GM12874 (cell line): ENCODE data around the gene ATOSB.

ENCODE experiments used
- TF ChIP-seq, protein P1 (sequence below): IDR thresholded peaks from 2 replicates; pipeline ENCODE4 v1.5.1; 2011; ENCODE audit warnings: low read depth, mild to moderate bottlenecking, control low read depth, low read length, moderate library complexity; ENCODE audit not compliant: insufficient read depth

The ATOSB gene

DNA sequence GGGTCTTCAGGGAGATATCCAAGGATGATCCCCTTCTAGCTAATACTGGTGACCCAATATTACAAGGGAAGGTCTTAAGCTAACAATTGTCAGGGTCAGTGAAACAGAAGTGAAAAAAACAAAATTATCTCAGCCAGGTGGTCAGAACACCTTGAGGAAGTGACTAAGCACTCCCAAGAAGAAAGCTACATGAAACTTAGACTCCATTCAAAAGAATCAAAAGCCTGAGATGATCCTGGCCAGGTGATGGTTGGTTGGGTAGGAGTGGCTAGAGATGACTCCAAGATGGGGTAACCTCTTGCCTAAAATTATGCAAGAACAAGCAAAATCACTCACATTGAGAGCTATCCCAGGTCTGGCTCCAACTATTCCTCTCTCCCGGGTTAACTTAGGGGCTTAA is 48.6 kb downstream of the ATOSB start:
- TF ChIP-seq, protein P1, sequence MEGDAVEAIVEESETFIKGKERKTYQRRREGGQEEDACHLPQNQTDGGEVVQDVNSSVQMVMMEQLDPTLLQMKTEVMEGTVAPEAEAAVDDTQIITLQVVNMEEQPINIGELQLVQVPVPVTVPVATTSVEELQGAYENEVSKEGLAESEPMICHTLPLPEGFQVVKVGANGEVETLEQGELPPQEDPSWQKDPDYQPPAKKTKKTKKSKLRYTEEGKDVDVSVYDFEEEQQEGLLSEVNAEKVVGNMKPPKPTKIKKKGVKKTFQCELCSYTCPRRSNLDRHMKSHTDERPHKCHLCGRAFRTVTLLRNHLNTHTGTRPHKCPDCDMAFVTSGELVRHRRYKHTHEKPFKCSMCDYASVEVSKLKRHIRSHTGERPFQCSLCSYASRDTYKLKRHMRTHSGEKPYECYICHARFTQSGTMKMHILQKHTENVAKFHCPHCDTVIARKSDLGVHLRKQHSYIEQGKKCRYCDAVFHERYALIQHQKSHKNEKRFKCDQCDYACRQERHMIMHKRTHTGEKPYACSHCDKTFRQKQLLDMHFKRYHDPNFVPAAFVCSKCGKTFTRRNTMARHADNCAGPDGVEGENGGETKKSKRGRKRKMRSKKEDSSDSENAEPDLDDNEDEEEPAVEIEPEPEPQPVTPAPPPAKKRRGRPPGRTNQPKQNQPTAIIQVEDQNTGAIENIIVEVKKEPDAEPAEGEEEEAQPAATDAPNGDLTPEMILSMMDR = no peak

DNA sequence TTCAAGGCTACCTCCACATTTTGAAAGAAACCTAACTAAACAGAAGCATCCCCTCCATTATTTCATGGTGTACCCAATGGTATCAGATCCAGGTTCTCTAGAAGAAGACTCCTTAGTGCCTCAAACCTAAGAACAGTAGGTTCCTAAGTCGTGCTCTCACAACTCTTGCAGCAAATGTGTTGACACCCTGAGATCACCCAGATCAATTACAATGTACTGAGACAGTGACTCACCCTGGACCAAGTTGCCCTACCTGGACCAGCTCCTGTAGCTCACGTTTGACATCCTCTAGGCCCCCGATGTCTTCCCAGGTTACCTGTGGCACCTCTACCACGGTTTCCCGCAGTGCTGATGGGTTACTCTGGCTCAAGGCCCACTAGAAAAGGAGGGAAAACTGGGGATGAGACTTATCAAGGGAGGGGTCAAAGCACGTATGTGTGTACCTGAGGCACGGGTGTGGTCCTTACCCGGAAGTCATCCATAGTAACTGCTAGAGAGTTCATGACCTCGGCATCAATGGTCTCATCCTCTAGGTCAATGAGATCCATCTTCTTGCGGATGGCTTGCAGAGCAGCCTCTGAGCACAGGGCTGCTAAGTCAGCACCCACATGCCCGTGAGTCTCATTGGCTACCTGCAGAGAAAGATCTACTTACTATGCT is 55.0 kb downstream of the ATOSB start:
- TF ChIP-seq, protein P1 = no peak

DNA sequence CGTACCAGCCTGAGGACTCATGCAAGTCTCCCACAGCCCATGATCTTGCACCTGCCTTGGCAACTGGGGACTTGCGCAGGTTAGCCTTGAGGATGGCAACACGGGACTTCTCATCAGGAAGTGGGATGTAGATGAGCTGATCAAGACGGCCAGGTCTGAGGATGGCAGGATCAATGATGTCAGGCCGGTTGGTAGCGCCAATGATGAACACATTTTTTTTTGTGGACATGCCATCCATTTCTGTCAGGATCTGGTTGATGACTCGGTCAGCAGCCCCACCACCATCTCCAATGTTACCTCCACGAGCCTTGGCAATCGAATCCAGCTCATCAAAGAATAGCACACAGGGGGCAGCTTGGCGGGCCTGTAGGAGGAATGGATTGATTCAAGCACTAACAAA is 56.2 kb downstream of the ATOSB start:
- TF ChIP-seq, protein P1 = no peak

DNA sequence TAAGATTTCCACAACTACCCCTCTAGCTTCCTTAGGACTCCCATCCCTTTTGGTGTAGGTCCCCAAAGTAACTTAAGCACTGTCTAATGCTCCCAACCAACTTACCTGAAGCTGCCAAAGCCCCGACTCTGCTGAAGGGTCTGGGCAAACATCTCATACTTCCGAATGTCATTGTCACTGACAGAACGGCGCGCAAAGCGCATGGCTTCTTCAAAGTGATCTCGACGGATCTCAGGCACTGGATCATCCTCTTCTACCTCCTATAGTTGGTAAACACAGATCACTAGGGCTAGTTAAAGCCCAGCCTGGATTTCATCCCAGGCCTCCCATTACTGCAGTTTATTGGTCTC is 58.4 kb downstream of the ATOSB start:
- TF ChIP-seq, protein P1 = no peak

DNA sequence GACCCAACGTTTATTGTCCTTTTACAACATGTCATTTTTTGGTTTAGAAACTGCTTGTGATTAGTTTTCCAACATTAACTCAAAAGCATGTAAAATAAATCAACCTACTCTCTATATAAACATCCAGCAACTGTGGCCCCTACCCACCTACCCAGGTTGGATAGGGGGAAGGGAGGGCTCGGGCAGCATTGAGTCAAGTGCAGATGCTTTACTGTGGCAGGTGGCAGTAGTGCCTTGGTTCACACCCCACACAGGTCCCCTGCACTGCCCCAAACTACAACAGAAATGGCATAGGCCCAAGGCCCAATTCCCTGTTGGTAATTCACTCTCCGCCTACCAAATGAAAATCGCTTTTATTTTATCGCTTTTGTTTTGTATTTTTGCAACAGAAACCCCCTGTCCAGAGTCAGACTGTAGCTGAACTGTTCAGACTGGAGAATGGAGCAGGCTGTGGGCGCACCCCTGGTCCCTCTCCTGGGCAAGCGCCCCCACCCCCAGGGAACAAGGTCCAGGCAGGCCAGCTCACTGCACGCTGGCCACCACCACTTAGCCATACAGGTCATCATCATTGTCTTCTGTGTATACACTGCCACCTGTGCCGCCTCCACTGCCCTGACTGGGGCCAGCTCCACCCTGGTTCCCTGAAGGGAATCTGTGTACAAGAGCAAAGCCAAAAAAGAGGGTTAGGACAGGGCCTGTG is 58.9 kb downstream of the ATOSB start:
- TF ChIP-seq, protein P1 = no peak

DNA sequence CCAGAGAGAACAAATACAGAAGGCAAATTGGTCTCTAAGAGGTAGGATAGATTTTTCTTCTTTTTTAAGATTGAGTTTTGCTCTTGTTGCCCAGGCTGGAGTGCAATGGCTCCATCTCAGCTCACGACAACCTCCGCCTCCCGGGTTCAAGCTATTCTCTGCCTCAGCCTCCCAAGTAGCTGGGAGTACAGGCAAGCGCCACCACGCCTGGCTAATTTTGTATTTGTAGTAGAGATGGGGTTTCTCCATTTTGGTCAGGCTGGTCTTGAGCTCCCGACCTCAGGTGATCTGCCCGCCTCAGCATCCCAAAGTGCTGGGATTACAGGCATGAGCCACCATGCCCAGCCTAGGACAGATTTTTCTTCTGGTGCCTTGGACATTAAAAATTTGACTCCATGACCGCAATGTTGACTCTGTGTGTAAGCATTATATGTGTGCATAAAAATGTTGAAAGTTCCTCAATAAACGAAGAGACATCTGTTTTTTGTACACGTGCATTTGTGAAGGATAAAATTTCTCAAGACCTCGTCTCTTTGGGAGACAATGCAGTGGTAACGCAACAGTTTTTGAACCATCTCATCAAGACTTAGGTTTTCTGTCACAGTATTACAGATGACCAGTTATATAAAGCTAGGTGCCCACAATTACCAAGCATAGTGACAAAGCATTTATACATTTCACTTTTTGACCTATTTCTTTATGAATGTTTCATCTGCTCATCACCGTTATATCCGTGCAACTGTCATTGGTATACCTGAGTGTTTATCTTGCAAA is 60.6 kb downstream of the ATOSB start:
- TF ChIP-seq, protein P1 = no peak

DNA sequence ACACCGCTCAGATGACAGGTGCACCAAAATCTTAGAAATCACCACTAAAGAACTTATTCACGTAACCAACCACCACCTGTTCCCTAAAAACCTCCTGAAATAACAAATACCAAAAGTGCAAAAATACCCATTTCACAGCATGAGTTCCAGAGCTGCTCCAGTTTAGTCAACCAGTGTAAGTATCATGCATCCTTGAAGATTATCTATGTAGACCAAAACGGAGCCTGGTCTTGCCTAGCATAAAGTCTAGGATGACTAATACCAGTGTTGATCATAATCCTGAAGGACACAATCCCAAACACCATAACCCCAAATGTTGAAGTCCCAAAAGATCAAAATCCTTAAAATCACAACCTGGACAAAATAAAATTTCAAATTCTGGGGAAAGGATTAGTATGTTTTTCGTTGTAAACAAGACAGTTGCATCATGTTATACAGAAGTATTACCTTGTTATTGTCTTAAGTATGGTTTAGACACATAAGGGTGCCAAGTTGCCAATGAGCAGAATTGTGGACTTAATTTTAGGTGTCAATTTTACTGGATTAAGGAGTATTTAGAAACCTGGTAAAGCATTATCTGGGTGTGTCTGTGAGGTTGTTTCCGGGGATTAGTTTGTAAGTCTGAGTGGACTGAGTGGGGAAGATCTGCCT is 61.4 kb downstream of the ATOSB start:
- TF ChIP-seq, protein P1 = no peak
